K562 (cell line): ENCODE results near the gene DAP. TPM values are rescaled to one million over a fixed set of nuclear protein-coding genes. Genes with fewer than 3 reads are reported as not detected.

Experiments
- ATAC-seq: fragments of 200-7000 bp; cut with Tn5 transposase; 3 replicates; pipeline ENCODE4 v1.9.1; 2020; ENCODE audit warnings: moderate library complexity
- BruUV-seq: library from RNA; stranded (reverse); fragments of 400-500 nt; replicated peaks from 2 replicates; lab custom pipeline; 2021; lab: Mats Ljungman, UMichigan
- CTCF ChIA-PET: fragments of 300-600 bp; formaldehyde crosslinking; extraction: SDS; loops from one replicate; lab custom pipeline; 2021; ENCODE audit warnings: low intra/inter-chr PET ratio; lab: Yijun Ruan, JAX
- POLR2A ChIA-PET: fragments of 300-600, 350-650 bp; sonication (Branson Sonifier 250); formaldehyde crosslinking; extraction: SDS; loops from one replicate; lab custom pipeline; 2021; ENCODE audit warnings: antibody characterized with exemption, inconsistent platforms; lab: Yijun Ruan, JAX
- DNase-seq, 4 experiments: peaks; one replicate each; pipeline versions ENCODE4 v3.0.0 to v3.0.0-alpha.2; 2011 to 2018; ENCODE audit warnings: low spot score in 3 of 4, mixed read lengths in 3 of 4; ENCODE audit errors: extremely low read depth in 1 of 4
- FAIRE-seq: peaks from 2 replicates; lab custom pipeline; 2011; peaks lifted over from hg19 to GRCh38; lab: Jason Lieb, UNC
- H2AFZ ChIP-seq: 2 replicates; pipeline ENCODE4 v1.6.0; 2011; ENCODE audit warnings: low read depth, low read length, control low read depth, inconsistent platforms
- H3K27ac ChIP-seq: fragments of 200-600 bp; 3 replicates; pipeline ENCODE4 v1.8.0; 2011; ENCODE audit warnings: low read depth, mild to moderate bottlenecking, control low read depth, inconsistent platforms, low read length, moderate library complexity, mixed read lengths; ENCODE audit errors: extremely low read depth
- H3K27me3 ChIP-seq, 2 experiments: fragments of 300-600 bp in 1 of 2; 2 replicates in 1 of 2; 3 replicates in 1 of 2; pipeline versions ENCODE4 v1.6.0 to v1.8.0; 2011; ENCODE audit warnings: inconsistent platforms in 2 of 2, low read length in 2 of 2, mild to moderate bottlenecking in 1 of 2, mixed read lengths in 1 of 2, moderate library complexity in 1 of 2; ENCODE audit not compliant: control insufficient read depth in 2 of 2, insufficient read depth in 2 of 2
- H3K36me3 ChIP-seq: fragments of 300-600 bp; 3 replicates; pipeline ENCODE4 v1.8.0; 2011; ENCODE audit warnings: mild to moderate bottlenecking, low read length, inconsistent platforms; ENCODE audit not compliant: control insufficient read depth, insufficient read depth
- H3K4me1 ChIP-seq, 2 experiments: fragments of 200-600 bp in 1 of 2; replicated peaks in 1 of 2; 2 replicates in 1 of 2; 3 replicates in 1 of 2; pipeline versions ENCODE4 v1.5.1 to v1.8.0; 2011; ENCODE audit warnings: inconsistent platforms in 2 of 2, low read length in 2 of 2, mild to moderate bottlenecking in 1 of 2, mixed read lengths in 1 of 2, moderate library complexity in 1 of 2; ENCODE audit not compliant: control insufficient read depth in 2 of 2, insufficient read depth in 2 of 2
- H3K4me2 ChIP-seq: 2 replicates; pipeline ENCODE4 v1.6.1; 2011; ENCODE audit warnings: low read length, control low read depth, inconsistent platforms, mixed read lengths; ENCODE audit not compliant: insufficient read depth
- H3K4me3 ChIP-seq: fragments of 200-600 bp; sonication (generic), shearing (Covaris generic); 2 replicates; pipeline ENCODE4 v1.5.1; 2016; ENCODE audit warnings: control low read depth, inconsistent platforms
- H3K79me2 ChIP-seq: fragments of 200-600 bp; 3 replicates; pipeline ENCODE4 v1.8.0; 2011; ENCODE audit warnings: low read length, inconsistent platforms; ENCODE audit not compliant: control insufficient read depth, insufficient read depth
- H3K9ac ChIP-seq, 2 experiments: 2 replicates each; pipeline versions ENCODE4 v1.6.0 to v1.6.1; 2011; ENCODE audit warnings: low read depth in 2 of 2, low read length in 2 of 2, control low read depth in 1 of 2, inconsistent platforms in 1 of 2, mild to moderate bottlenecking in 1 of 2, mixed read lengths in 1 of 2; ENCODE audit not compliant: insufficient read depth in 1 of 2
- H3K9me1 ChIP-seq: one replicate; pipeline ENCODE4 v1.6.0; 2011; ENCODE audit warnings: inconsistent platforms, mild to moderate bottlenecking, low read length, moderate library complexity; ENCODE audit not compliant: control insufficient read depth, insufficient read depth
- H3K9me3 ChIP-seq: replicated peaks from 2 replicates; pipeline ENCODE4 v1.5.1; 2011; ENCODE audit warnings: low read depth, low read length, inconsistent platforms; ENCODE audit not compliant: control insufficient read depth, insufficient read depth
- H4K20me1 ChIP-seq: replicated peaks from 2 replicates; pipeline ENCODE4 v1.6.1; 2011; ENCODE audit warnings: low read length, inconsistent platforms, mixed read lengths; ENCODE audit not compliant: control insufficient read depth, insufficient read depth
- EZH2 ChIP-seq: IDR thresholded peaks from 2 replicates; pipeline ENCODE4 v1.6.1; 2012; ENCODE audit warnings: low read depth, mild to moderate bottlenecking, inconsistent platforms, low read length, borderline replicate concordance
- HDAC2 ChIP-seq: fragments of 450-650 bp; IDR thresholded peaks from 2 replicates; pipeline ENCODE4 v1.6.1; 2016; ENCODE audit warnings: mild to moderate bottlenecking
- HDGF ChIP-seq: fragments of 450-650 bp; IDR thresholded peaks from 2 replicates; pipeline ENCODE4 v1.6.1; 2016
- HMG20B ChIP-seq: fragments of 250-450 bp; sonication (Bioruptor Pico); IDR thresholded peaks from 2 replicates; pipeline ENCODE4 v1.5.0; 2021; ENCODE audit warnings: mild to moderate bottlenecking
- NBN ChIP-seq: fragments of 450-650 bp; IDR thresholded peaks from 2 replicates; pipeline ENCODE4 v1.6.1; 2016; ENCODE audit warnings: low read depth, mild to moderate bottlenecking
- PML ChIP-seq: IDR thresholded peaks from 2 replicates; pipeline ENCODE4 v1.6.1; 2012; ENCODE audit warnings: low read length, inconsistent platforms
- SRSF3 ChIP-seq: fragments of 200-400 bp; formaldehyde crosslinking; IDR thresholded peaks from 2 replicates; pipeline ENCODE4 v1.6.1; 2016; ENCODE audit warnings: mild to moderate bottlenecking, low read length, moderate library complexity; ENCODE audit not compliant: insufficient read depth
- TCF15 ChIP-seq: fragments of 250-450 bp; sonication (Bioruptor Pico); IDR thresholded peaks from 2 replicates; pipeline ENCODE4 v1.8.0; 2022; ENCODE audit warnings: moderate library complexity, mild to moderate bottlenecking, inconsistent platforms
- ZKSCAN8 ChIP-seq: fragments of 200-800 bp; sonication (Bioruptor generic); IDR thresholded peaks from 2 replicates; pipeline ENCODE4 v1.6.1; 2016; ENCODE audit warnings: missing genetic modification characterization, missing compliant biosample characterization
- ZNF175 ChIP-seq: fragments of 200-800 bp; sonication (Bioruptor generic); IDR thresholded peaks from 2 replicates; pipeline ENCODE4 v1.6.1; 2016; ENCODE audit warnings: low read depth, mild to moderate bottlenecking, missing genetic modification characterization, missing compliant biosample characterization
- ZNF354B ChIP-seq: fragments of 250-450 bp; sonication (Bioruptor Pico); IDR thresholded peaks from 2 replicates; pipeline ENCODE4 v1.4.0; 2020
- ZNF507 ChIP-seq: conservative IDR thresholded peaks from 2 replicates; pipeline ENCODE4 v1.6.1; 2017; ENCODE audit warnings: missing genetic modification characterization, missing compliant biosample characterization
- WGBS: fragments of 100-300 bp; shearing (Covaris generic); methylation state at CpG from one replicate; pipeline ENCODE4 v1.1.6; 2016; ENCODE audit warnings: low coverage, mixed read lengths; ENCODE audit not compliant: insufficient coverage; ENCODE audit errors: missing lambda C conversion rate; 5-methylcytosine and 5-hydroxymethylcytosine counted together
- in situ Hi-C: fragments of 300-500 bp; cut with MboI; formaldehyde crosslinking; loops from 4 replicates; pipeline ENCODE4 v1.15.0; 2018; ENCODE audit warnings: inconsistent platforms, mixed read lengths
- intact Hi-C: fragments of 100-400 bp; cut with micrococcal nuclease; formaldehyde crosslinking; loops from 2 replicates; pipeline ENCODE4 v1.14.2; 2022
- polyA plus RNA-seq, 8 experiments: library from polyadenylated mRNA; depleted of rRNA in 4 of 8; stranded (reverse) in 5 of 8; unstranded in 3 of 8; fragments of >200 nt; fragmentation: Nextera tagmentation in 2 of 8; fragmentation: Illumina TruSeq in 1 of 8; extraction: Ambion mirVana in 2 of 8; extraction: Trizol in 1 of 8; gene quantifications; 2 replicates each; pipeline versions ENCODE4 v1.2.1 to v1.2.3, GENCODE V29; 2011 to 2014; ENCODE audit warnings: inconsistent platforms in 1 of 8, missing spikeins in 1 of 8
- total RNA-seq, 7 experiments: library from RNA; depleted of rRNA in 6 of 7; stranded (reverse); fragments of >200 nt in 6 of 7; fragmentation: Illumina TruSeq in 2 of 7; extraction: Trizol in 2 of 7; gene quantifications; 2 replicates each; pipeline versions ENCODE4 v1.2.1 to v1.2.3, GENCODE V29; 2011 to 2021; ENCODE audit warnings: low replicate concordance in 1 of 7
- TF ChIP-seq, protein P1 (sequence below): sonication (generic); formaldehyde crosslinking; IDR thresholded peaks from 2 replicates; pipeline ENCODE4 v1.8.0; 2022; ENCODE audit warnings: missing genetic modification reagents, mild to moderate bottlenecking, borderline replicate concordance
- TF ChIP-seq, protein P2 (sequence below): sonication (generic); IDR thresholded peaks from 2 replicates; pipeline ENCODE4 v1.6.1; 2016
- TF ChIP-seq, protein P3 (sequence below): fragments of 250-450 bp; sonication (Bioruptor Pico); IDR thresholded peaks from 2 replicates; pipeline ENCODE4 v1.8.0; 2022; ENCODE audit warnings: inconsistent platforms
- TF ChIP-seq, protein P4 (sequence below), 3 experiments: IDR thresholded peaks in 2 of 3; conservative IDR thresholded peaks in 1 of 3; 2 replicates each; pipeline ENCODE4 v1.5.1; 2011 to 2012; ENCODE audit warnings: low read length in 3 of 3, mild to moderate bottlenecking in 3 of 3, control low read depth in 2 of 3, improper control_type of control experiment in 1 of 3, inconsistent platforms in 1 of 3, low read depth in 1 of 3, mixed read lengths in 1 of 3, moderate library complexity in 1 of 3; ENCODE audit not compliant: insufficient read depth in 2 of 3

The DAP gene
- total and polyA plus RNA-seq, 9 of the 15 experiments (the other 6 are each of a cell fraction or from before 2014, with no cell fraction given), result 14.1 to 151 (median 34.5) TPM

DNA sequence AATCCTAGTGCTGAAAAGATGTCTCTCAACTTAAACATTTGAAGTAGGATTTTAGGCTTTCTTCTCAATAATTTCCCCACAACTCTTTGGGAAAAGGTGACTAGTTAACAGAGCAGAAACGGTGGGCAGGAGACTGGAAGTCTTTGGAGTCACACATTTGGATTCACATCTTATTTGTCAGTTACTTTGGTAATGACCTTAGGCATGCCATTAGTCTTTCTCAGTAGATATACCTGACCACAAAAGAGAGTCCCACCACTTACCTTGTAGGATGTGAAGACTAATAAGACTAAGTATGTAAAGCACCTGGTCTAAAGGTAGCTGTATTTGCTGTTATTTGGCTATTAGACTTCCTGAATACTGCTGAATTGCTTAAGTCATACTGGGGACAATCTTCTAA, 35.4 kb downstream of the DAP start:
- TF ChIP-seq TCF15 (CRISPR knock-in tag) (no peak), HMG20B (no peak), SRSF3 (no peak), ZNF354B (CRISPR knock-in tag) (no peak), PML (no peak), ZNF507 (tag) (no peak), HDAC2 (no peak), HDGF (no peak), NBN (no peak), EZH2 (no peak), ZNF175 (CRISPR knock-in tag) (no peak), ZKSCAN8 (CRISPR knock-in tag) (0 out of 2 replicates have a peak, but pooled peaks have one; percentile 21)
- TF ChIP-seq, protein P1, sequence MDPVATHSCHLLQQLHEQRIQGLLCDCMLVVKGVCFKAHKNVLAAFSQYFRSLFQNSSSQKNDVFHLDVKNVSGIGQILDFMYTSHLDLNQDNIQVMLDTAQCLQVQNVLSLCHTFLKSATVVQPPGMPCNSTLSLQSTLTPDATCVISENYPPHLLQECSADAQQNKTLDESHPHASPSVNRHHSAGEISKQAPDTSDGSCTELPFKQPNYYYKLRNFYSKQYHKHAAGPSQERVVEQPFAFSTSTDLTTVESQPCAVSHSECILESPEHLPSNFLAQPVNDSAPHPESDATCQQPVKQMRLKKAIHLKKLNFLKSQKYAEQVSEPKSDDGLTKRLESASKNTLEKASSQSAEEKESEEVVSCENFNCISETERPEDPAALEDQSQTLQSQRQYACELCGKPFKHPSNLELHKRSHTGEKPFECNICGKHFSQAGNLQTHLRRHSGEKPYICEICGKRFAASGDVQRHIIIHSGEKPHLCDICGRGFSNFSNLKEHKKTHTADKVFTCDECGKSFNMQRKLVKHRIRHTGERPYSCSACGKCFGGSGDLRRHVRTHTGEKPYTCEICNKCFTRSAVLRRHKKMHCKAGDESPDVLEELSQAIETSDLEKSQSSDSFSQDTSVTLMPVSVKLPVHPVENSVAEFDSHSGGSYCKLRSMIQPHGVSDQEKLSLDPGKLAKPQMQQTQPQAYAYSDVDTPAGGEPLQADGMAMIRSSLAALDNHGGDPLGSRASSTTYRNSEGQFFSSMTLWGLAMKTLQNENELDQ (CRISPR knock-in tag), result no peak
- TF ChIP-seq, protein P2, sequence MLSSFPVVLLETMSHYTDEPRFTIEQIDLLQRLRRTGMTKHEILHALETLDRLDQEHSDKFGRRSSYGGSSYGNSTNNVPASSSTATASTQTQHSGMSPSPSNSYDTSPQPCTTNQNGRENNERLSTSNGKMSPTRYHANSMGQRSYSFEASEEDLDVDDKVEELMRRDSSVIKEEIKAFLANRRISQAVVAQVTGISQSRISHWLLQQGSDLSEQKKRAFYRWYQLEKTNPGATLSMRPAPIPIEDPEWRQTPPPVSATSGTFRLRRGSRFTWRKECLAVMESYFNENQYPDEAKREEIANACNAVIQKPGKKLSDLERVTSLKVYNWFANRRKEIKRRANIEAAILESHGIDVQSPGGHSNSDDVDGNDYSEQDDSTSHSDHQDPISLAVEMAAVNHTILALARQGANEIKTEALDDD, result peak; percentile 58; the same call in 1 of the 2 replicates
- TF ChIP-seq, protein P3, sequence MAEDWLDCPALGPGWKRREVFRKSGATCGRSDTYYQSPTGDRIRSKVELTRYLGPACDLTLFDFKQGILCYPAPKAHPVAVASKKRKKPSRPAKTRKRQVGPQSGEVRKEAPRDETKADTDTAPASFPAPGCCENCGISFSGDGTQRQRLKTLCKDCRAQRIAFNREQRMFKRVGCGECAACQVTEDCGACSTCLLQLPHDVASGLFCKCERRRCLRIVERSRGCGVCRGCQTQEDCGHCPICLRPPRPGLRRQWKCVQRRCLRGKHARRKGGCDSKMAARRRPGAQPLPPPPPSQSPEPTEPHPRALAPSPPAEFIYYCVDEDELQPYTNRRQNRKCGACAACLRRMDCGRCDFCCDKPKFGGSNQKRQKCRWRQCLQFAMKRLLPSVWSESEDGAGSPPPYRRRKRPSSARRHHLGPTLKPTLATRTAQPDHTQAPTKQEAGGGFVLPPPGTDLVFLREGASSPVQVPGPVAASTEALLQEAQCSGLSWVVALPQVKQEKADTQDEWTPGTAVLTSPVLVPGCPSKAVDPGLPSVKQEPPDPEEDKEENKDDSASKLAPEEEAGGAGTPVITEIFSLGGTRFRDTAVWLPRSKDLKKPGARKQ (CRISPR knock-in tag), result no peak
- TF ChIP-seq, protein P4, sequence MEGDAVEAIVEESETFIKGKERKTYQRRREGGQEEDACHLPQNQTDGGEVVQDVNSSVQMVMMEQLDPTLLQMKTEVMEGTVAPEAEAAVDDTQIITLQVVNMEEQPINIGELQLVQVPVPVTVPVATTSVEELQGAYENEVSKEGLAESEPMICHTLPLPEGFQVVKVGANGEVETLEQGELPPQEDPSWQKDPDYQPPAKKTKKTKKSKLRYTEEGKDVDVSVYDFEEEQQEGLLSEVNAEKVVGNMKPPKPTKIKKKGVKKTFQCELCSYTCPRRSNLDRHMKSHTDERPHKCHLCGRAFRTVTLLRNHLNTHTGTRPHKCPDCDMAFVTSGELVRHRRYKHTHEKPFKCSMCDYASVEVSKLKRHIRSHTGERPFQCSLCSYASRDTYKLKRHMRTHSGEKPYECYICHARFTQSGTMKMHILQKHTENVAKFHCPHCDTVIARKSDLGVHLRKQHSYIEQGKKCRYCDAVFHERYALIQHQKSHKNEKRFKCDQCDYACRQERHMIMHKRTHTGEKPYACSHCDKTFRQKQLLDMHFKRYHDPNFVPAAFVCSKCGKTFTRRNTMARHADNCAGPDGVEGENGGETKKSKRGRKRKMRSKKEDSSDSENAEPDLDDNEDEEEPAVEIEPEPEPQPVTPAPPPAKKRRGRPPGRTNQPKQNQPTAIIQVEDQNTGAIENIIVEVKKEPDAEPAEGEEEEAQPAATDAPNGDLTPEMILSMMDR (IDR thresholded peaks at IDR 0.05 in 2 of 3, conservative IDR thresholded peaks at IDR 0.05 in 1 of 3; ENCODE audit: insufficient read depth in 2 of 3, low read depth in 1 of 3, low read length in 3 of 3), result no peak
- TF ChIP-seq, all 486 proteins: peak for 2
- Histone ChIP-seq H3K79me2 (peaks cover 69% of the 10 kb centered on the region), H3K9me1 (no peaks in the 10 kb centered on the region), H3K27ac (peak overlapping the region; percentile 82), H2AFZ (no peak overlapping the region), H3K9ac (peak overlapping the region in 1 of 2 experiments; percentile 61; a peak in 2 of 4 replicates), H3K27me3 (no peaks in the 10 kb centered on the region), H3K36me3 (peaks cover 74% of the 10 kb centered on the region), H3K4me1 (peaks cover 24 to 55% of the 10 kb centered on the region in 2 experiments), H3K4me2 (peak overlapping the region; percentile 64), H3K4me3 (no peak overlapping the region), H4K20me1 (no peaks in the 10 kb centered on the region), H3K9me3 (no peaks in the 10 kb centered on the region)
- no TSS peak for BruUV-seq
- no peak for DNase-seq
- ChIA-PET POLR2A (interaction anchor here (0.6 to 2.6 kb wide), 6 partner anchors 9 to 143 kb away, joined by 3 to 21 read pairs (median 4); partner anchors contain the start of gene DAP), CTCF (interaction anchor here (1.1 kb wide), 1 partner anchor 76 kb away, joined by 3 read pairs; no protein-coding TSS in a partner anchor)
- peak; percentile 42 for FAIRE-seq
- in situ Hi-C loops, result no loop called here
- intact Hi-C loops, result loop anchor here (2.0 kb wide), 1 partner anchor 35 kb away; the partner anchor contains the start of gene DAP
- WGBS, result 0% methylated on average over 1 of the region's 1 CpG
- no peak for ATAC-seq
